ENCODE measurements around the gene TTLL11.
"Not testable (repeated sequence)": the region's sequence is repeated elsewhere in the genome, so short reads cannot be mapped to it uniquely, and the experiment has no call there.

TTLL11 gene

DNA sequence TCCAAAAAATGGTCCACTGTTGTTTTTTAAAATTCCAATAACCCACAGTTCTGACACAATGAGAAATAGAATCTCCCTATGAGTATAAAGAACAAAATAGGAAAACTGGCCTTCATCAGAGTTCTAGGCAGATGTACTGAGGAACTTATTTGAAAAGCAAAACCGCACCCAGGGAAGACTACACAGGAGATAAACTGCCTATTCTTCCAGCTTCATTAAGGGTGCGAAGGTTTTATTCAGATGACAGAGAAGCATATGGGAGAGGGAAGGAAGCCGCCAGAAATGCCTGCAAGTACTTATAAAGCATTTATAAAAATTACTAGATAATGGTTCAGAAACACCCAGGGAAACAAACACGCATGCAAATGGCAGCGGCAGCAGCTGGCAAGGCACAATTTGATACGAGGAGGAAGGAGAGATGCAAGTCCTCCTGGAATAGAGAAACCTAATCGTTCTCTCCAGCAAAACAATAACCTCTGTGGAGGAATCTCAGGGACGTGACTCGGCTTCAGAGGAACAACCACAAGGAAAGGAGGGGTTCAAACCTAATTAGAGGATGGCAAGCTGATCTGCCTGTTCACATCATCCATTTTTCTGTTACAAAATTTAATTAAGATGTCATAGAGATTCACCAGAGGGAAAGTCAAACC lies 9.0 kb downstream of the TTLL11 start:
- DNase-seq (ENCODE audit: low read depth) = no peak

DNA sequence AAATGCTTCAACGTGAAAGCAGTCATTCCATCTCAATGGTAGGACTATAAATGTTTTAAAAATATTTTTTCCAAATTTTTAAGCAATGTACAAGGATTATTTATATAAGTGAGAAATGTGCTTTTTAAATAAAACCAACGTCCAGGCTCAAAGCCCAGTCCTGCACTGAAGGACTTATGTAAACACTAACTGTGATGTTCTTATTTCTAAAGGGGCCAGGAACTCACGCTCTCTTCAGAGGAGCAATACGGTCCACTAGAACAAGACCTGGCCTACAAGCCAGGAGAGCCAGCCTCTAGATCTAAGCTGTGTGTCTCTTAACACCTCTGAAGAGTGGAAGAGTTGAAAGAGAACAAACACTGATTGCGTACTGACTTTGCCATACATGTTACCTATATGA lies 12.1 kb downstream of the TTLL11 start:
- DNase-seq (ENCODE audit: low read depth) = peak; percentile 38

DNA sequence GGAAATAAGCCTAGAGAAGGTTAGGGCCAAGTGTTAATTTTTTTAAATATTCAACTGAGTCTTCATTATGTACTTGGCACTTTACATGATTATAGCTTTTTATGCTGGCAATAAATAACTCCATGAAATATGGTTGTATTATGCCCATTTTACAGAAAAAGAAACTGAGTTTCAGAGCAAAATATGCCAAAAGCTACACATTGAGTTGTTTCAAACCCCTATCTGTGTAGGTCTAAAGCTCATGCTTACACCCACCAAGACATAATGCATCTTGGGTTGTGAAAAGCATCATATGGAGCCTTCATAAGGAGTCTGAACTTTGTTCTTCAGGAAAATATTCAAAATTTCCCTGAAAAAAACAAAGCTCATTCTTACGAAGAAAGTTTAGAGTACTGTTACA lies 14.6 kb downstream of the TTLL11 start:
- DNase-seq (ENCODE audit: low read depth) = no peak

DNA sequence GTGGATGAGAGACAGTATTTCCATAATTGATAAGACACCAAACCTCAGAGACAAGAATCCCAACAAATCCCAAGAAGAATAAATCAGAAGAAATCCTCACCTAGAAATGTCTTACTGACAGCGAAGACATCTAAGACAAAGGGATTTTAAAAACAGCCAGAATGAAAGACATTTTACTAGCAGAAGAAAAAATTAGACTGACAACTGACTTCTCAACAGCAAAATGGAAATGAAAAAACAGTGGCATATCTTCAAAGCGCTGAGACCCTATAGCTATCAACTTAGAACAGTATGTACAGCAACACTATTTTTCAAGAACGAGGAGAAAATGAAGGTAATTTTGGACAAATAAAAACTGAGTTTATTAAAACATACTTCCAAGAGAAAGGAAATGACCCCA lies 16.3 kb downstream of the TTLL11 start:
- DNase-seq (ENCODE audit: low read depth) = no peak

DNA sequence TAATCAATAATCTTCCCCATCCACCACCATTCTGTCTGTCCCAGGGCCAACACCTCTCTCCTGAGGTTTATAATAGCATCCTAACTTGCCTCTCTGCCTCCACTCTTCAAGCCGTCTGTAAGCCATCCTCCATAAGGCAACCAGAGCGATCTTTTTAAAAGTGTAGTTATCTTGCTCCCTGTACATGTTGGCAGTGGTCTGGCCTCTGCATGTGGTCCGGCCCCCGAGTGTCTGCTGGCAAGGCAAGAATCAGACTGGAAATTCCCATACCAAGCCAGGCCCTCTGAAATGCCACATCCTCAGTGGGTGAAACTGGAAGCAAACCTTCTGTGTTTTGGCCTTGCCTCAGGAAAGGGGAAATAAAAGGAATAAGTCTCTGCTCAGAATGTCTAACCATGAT lies 17.0 kb downstream of the TTLL11 start:
- peak; percentile 35 for DNase-seq (ENCODE audit: low read depth)

DNA sequence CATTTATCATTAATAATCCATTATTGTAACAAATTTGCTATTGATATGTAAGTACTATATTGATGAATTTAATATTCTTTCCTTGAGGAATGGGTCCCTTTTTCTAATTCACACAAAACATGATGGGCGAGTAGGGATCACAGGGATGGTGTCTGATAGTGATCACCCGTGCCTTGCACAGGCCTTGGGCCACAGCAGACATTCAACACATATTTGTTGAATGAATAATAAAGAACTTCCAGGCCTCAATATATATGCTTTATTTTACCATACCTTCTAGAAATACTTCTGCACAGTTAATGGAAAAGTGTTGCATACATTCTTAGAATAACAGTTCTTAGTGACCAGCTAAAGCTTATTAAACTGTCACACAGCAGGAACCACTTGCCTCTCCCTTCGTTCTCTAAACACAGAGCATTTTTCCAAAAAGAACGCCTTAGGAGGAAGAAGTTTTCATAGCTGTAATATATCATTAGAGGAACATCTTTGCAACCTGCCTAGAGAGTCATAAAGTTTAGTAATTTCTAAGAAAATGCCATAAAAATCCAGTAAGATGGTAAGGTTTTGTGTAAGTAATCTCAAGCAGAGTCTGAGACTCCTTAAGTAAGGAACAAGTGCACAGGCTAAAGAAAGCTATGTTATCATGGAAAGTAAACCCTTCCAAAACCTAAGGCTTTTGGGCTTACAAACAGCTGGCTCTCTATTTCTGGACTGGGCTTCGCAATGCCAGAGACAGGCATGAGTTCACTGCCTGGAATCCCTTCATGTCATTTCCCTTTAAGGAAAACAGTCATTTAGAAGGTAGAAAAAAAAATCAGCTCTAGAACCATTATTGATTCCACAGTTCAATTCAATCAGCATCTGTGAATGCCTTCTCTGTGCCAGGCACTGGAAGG lies 17.7 kb downstream of the TTLL11 start:
- DNase-seq (ENCODE audit: low read depth) = peak; percentile 73

DNA sequence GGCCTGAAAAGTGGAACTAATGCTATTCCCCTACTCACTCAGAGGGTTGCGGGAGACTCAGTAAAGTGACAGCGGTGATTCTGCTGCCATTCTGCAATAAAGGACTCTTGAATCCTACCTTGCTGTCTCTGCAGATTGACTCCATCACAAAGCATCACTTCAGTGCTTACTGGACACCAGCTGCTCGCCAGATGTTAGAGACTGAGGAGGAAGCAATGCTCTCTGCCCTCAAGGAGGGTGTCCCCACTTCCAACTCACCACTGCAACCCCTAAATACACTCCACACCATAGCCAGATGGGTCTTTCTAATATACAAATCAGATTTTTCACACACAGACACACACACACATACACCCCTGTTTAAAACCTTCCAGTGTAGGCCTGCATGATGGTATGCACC lies 21.4 kb downstream of the TTLL11 start:
- DNase-seq (ENCODE audit: low read depth) = no peak

DNA sequence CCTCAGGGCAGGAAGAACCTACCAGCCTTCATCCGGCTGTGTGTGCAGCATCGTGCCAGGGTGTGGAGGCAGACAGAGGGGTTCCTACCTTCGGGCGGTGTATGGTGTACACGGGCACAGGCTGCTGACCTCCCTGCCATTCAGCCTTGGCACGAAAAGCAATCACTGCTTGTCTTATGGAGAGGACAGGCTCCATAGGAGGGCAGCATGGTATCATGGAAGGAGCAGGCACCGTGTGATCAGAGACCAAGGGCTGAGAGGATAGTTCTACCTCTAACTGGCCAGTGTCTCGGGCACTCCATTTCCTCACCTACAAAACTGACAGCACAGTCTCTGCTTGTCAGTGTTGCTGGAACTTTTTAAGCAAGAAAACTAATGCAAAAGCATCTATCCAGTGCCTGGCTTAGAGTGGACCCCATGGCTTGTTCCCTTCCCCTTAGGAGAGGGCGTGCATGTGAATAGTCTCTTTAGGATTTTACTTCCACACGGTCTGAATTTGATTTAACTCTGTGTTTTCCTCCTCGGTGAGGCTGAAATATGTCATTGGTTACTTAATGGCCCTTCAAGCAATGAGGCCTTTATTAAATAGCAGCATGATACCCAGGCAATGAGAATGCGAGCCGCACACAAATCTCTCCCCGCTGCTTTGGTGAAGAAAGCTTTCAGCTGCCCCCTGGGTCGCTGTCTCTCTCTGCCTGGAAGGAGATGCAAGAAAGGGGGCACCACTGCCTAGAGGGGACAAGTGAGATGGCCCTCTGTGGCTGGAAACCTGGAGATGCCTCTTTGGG lies 22.2 kb downstream of the TTLL11 start:
- DNase-seq (ENCODE audit: low read depth) = no peak

DNA sequence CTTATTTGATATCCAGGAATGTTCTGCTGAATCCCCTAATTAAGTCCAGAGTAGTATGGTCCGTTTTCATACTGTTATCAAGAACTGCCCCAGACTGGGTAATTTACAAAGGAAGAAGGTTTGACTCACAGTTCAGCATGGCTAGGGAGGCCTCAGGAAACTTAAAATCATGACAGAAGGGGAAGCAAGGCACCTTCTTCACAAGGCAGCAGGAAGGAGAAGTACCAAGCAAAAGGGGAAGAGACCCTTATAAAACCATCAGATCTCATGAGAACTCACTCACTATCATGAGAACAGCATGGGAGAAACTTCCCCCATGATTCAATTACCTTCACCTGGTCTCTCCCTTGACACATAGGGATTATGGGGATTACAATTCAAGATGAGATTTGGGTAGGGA lies 26.4 kb downstream of the TTLL11 start:
- not testable (repeated sequence) for DNase-seq (ENCODE audit: low read depth)

DNA sequence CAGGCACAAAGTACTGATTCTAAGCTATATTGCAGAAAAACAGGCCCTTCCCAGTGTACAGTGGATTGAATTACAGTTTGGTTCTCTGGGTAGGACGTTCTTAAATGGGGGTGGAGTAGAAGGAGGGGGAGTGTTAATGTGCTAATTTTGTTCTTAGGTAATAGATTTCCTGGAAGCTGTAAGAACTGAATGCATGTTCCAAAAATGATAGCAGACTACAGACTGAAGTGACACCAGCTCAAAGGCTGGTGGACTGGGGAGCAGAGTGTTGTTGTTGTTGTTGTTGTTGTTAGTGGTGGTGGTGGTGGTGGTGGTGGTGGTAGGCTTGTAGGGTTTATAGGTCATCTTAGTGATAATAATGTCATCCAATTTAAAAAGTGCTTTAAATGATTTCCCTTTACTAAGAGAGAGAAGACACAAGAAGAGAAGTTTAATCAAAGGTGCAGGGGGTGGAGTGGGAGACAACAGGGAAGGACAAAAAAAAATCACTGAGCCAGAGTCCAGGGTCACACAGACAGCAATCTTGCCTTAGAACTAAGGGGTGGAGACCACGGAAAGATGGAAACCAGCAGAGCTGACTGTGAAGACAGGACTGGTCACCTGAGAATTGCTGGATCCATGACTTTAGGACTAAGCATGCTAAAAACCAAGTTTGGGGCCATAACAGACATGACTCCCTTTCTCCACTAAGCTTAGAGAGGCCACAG lies 27.0 kb downstream of the TTLL11 start:
- DNase-seq (ENCODE audit: low read depth) = no peak

DNA sequence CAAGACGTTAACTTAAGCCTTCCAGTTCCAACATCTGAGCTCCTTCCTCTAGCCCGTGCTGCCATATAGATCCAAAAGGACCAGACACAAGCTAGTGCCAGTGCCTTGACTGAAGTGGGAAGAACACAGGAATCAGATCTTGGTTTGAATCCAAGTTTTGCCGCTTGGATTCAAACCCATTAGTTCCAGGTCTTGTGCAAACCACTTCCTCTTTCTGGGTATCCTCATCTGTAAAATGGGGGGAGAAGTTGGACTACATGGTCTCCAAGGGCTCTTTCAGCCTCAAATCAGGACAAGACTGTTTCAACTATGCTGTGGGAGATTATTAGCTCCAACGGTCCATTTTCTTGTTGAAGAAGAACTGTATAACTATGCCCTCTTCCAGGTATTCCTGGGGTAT lies 32.6 kb downstream of the TTLL11 start:
- DNase-seq (ENCODE audit: low read depth) = no peak

DNA sequence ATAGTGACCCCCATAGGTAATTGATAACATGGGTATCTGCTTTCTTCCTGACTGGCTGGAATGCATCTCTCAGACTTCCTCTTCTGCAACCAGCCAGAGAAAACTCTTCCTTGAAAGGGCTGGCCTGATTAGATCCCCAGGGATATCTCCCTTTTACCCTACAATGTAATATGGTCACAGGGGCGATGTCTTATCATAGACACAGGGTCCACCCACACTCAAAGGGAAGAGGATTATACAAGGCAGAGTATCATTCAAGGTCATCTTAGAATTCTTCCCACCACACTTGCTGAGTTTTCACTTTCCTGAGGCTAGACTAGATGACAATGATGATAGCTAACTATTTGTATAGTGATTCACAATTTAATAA lies 33.2 kb downstream of the TTLL11 start:
- DNase-seq (ENCODE audit: low read depth) = peak; percentile 45

DNA sequence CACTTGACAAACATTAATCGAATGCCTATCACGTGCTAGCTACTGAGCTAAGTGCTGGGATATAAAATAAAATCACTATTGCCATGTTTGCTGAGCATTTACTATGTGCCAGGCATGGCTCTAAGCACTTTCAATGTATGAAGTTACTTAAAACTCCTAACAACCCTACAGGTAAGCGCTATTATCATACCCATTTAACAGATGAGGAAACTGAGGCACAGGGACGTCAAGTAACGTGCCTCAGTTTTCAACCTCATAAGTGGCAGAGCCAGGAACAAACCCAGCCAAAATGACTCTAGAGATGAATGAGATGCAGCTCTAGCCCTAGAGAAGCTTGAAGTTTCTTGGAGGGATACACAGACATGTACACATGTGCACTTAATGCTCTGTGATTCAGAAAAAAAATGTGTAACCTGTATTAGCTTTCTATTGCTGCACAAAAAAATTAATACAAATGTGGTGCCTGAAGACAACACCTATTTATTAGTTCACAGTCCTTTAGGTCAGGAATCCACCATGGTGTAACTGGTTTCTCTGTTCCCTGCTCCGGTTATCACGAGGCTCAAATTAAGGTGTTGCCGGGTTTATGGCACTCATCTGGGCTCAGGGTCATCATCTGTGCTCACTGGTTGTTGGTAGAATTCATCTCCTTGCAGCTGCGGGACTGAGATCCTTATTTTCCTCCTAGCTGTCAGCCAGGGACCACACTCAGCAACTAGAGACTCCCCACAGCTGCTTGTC lies 33.7 kb downstream of the TTLL11 start:
- no peak for DNase-seq (ENCODE audit: low read depth)

DNA sequence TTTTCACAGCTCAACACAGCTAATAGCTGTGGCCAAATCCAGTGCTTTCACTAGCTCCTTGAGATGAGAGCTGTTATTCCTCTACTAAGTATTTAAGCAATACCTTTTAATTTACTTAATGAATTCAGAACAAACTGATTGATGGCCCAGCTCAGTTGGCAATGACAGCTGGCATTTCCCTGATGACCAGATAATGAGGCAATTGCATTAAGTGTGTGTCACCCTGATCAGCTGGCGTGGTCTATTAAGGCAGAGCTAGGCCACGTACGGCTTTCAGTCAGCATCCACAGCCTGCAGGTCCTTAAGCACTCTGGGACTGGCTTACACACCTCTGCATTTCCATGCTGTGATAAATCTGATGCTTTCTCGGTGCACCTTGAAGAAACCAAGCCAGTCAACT lies 34.4 kb downstream of the TTLL11 start:
- peak; percentile 21 for DNase-seq (ENCODE audit: low read depth)

DNA sequence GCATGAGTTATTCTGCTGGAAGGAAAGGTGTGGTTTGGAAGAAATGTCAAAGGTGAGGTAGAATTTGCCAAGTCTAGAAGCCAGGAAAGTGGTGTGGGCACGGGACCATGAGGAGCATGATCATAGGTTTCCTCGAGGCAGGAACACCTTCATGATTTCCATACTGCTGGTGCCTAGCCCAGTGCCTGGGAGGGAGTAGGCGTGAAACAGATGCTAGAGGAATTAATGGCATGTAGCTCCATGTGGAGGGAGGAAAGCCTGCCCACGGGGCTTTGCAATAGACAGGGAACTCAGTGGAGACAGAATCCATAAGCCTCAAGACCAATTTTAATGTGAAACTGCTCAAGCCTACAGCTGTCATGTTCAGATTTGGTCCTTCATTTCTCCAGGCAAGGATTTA lies 35.1 kb downstream of the TTLL11 start:
- DNase-seq (ENCODE audit: low read depth) = no peak

DNA sequence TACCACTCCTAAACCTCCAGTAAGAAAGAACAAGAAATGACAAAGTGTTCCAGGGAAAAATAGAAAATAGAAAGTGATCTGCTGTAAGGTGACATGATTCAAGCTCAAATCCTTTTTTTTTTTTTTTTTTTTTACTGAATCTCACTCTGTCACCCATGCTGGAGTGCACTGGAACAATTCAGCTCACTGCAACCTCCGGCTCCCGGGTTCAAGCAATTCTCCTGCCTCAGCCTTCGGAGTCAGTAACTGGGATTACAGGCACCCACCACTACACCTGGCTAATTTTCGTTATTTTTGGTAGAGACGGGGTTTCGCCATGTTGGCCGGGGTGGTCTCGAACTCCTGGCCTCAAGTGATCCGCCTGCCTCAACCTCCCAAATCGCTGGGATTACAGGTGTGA lies 35.9 kb downstream of the TTLL11 start:
- DNase-seq (ENCODE audit: low read depth) = no peak

DNA sequence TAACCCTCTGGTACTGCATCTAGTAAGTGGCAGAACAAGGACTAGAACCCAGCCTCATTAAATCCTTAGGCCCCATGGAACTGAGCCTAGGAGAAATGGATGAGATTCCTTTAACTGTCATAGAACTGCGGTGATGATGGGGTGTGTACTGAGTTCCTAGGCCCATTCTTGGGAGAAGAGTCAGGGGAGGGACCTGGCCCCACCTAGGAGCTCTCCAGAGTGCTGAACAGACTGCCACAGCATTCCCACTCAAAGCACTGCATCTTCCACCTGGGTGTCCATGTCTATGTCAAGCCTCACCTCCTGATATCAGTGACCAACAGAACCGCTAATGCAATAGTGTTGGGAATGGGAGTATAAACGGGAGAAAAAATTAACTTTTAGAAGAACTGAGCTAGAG lies 36.6 kb downstream of the TTLL11 start:
- DNase-seq (ENCODE audit: low read depth) = peak; percentile 35

DNA sequence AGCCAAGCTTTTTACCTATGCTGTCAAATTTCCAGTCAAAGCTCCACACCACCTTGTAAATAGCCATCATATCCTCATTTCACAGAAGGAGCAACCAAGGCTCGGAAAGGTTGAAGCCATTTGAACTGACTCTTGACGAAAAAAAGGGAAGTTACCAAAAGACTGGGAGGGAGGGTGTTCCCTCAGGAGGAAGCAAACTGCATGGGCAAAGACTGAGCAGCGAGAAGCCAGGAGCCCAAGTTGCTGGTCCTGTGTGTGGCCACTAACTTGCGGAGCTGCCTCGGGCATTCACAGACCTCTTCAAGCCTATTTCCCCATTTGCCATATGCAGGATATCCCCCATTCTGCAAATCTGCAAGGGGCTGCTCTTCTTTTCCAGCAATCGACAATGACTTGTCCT lies 37.4 kb downstream of the TTLL11 start:
- no peak for DNase-seq (ENCODE audit: low read depth)

DNA sequence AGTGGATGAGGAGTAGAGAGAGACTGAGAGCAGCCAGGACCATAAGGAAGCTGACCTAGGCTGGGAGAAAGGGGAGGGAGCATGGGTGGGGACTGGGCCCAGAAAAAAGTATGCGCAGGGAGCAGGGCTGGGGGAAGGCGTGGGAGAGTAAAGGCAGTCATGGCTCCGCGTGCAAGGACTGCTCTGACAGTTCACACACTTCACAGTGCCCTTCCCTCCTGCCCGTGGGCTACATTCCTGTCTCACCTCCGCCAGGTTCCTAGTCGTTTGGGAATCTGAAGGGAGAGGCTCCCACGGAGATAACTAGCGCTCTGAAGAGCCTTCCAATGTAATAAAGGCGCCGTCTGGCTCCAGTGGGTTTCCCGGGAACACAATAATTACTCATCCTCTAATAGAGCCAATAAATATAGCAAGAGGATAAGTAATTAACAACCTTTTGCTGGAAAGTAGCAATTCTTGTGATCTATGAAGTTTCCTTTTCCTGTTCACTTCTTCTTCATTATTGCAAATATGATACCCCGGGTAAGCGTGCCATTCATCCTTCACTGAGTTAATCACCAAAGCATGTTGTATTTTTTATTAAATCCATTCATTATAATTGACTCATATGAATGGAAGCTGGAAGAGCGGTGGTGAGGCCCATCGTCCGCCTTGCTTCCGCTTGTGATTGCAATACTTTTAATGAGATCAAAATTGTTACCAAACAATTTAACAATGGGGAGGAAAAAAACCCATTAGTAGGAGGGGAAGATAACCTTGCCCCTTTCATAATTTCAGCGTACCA lies 39.3 kb downstream of the TTLL11 start:
- DNase-seq (ENCODE audit: low read depth) = peak; percentile 87

DNA sequence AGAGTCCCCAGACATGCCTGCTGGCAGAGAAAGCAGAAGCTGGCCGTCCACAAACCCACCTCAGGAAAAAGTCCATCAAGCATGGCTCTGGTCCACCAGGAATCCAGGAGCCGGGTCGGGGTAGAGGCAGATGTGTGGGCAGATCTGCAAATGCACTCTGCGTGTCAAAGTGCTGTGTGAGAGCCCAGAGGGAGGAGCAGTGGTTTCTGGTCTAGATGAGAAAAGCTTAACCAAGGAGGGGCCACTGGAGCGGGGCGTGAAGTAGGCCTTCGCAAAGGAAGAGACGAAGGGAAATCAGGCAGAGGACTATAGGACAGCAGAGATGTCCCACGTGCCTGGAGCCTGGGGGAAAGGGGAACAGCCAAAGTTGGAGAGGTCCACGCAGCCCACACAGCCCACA lies 40.0 kb downstream of the TTLL11 start:
- peak; percentile 23 for DNase-seq (ENCODE audit: low read depth)

Measured in EH (cell line).